ENCODE measurements around the gene BRICD5. TPM values are rescaled to one million over a fixed set of nuclear protein-coding genes. Genes with fewer than 3 reads are reported as not detected.

The BRICD5 gene
- total and polyA plus RNA-seq, 2 of the 13 experiments (the other 11 are each of a cell fraction or from before 2014, with no cell fraction given): 1.6 to 5.8 TPM

DNA sequence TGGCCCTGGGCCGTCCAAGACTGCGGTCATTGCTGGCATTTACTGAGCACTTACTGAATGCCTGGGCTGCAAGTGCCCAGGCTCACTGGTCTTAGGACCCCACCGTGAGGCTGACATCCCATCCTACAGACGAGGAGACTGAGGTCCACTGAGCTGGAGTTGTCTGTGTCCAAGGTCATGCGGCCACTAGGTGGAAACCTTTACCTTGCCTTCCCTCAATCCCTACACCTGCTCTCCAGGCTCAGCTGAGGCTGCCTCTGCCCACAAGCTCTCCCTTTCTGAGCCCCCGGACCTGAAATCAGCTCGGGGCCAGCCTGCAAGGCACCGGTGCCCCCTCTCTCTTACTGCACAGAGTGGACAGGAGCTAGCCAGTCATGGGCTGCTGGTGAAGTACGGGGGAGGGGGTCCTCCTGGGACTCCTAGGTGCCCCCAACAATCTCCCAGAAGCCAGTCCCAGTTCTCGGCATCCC, 15.8 kb downstream of the BRICD5 start (continued):
- TF ChIP-seq PAWR (CRISPR knock-in tag; IDR thresholded peaks at IDR 0.05; ENCODE audit: borderline replicate concordance) (no peak), ZNF652 (CRISPR knock-in tag; IDR thresholded peaks at IDR 0.05; ENCODE audit: borderline replicate concordance, low read depth) (no peak), BRD4 (CRISPR knock-in tag; IDR thresholded peaks at IDR 0.05) (no peak), FOSL2 (CRISPR knock-in tag; IDR thresholded peaks at IDR 0.05) (no peak), ZNF264 (CRISPR knock-in tag; IDR thresholded peaks at IDR 0.05) (no peak), SP2 (CRISPR knock-in tag; IDR thresholded peaks at IDR 0.05) (no peak), ZNF672 (CRISPR knock-in tag; IDR thresholded peaks at IDR 0.05) (no peak), SP4 (CRISPR knock-in tag; IDR thresholded peaks at IDR 0.05) (no peak), ZNF713 (CRISPR knock-in tag; IDR thresholded peaks at IDR 0.05) (no peak), ZNF274 (CRISPR knock-in tag; IDR thresholded peaks at IDR 0.05) (no peak), NONO (IDR thresholded peaks at IDR 0.05) (no peak), NONO (CRISPR knock-in tag; conservative IDR thresholded peaks at IDR 0.05) (peak; percentile 34; the same call in 1 of the 2 replicates), PCBP1 (IDR thresholded peaks at IDR 0.05; ENCODE audit: borderline replicate concordance, low read depth, low read length) (peak; percentile 27; the same call in 1 of the 2 replicates), ZNF724P (CRISPR knock-in tag; IDR thresholded peaks at IDR 0.05; ENCODE audit: borderline replicate concordance) (no peak), SRSF1 (optimal IDR thresholded peaks at IDR 0.05; ENCODE audit: low read depth, low read length) (no peak), NAIF1 (CRISPR knock-in tag; IDR thresholded peaks at IDR 0.05; ENCODE audit: borderline replicate concordance) (no peak), ZSCAN22 (CRISPR knock-in tag; IDR thresholded peaks at IDR 0.05) (no peak), NFIC (IDR thresholded peaks at IDR 0.05; ENCODE audit: low read length) (no peak), MED1 (CRISPR knock-in tag; IDR thresholded peaks at IDR 0.05) (peak; percentile 53; the same call in 1 of the 2 replicates), NCOA2 (CRISPR knock-in tag; IDR thresholded peaks at IDR 0.05) (no peak), GABPA (IDR thresholded peaks at IDR 0.05; ENCODE audit: low read depth, low read length) (no peak), GABPA (CRISPR knock-in tag; IDR thresholded peaks at IDR 0.05; ENCODE audit: low read depth) (no peak), ZNF558 (CRISPR knock-in tag; IDR thresholded peaks at IDR 0.05; ENCODE audit: borderline replicate concordance) (no peak), GTF3A (CRISPR knock-in tag; conservative IDR thresholded peaks at IDR 0.05) (no peak), ZNF256 (CRISPR knock-in tag; conservative IDR thresholded peaks at IDR 0.05) (no peak), ZNF230 (CRISPR knock-in tag; IDR thresholded peaks at IDR 0.05) (no peak), ZNF468 (CRISPR knock-in tag; IDR thresholded peaks at IDR 0.05) (0 out of 2 replicates have a peak, but pooled peaks have one; percentile 46)
- TF ChIP-seq, protein P1, sequence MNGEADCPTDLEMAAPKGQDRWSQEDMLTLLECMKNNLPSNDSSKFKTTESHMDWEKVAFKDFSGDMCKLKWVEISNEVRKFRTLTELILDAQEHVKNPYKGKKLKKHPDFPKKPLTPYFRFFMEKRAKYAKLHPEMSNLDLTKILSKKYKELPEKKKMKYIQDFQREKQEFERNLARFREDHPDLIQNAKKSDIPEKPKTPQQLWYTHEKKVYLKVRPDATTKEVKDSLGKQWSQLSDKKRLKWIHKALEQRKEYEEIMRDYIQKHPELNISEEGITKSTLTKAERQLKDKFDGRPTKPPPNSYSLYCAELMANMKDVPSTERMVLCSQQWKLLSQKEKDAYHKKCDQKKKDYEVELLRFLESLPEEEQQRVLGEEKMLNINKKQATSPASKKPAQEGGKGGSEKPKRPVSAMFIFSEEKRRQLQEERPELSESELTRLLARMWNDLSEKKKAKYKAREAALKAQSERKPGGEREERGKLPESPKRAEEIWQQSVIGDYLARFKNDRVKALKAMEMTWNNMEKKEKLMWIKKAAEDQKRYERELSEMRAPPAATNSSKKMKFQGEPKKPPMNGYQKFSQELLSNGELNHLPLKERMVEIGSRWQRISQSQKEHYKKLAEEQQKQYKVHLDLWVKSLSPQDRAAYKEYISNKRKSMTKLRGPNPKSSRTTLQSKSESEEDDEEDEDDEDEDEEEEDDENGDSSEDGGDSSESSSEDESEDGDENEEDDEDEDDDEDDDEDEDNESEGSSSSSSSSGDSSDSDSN (CRISPR knock-in tag; IDR thresholded peaks at IDR 0.05): no peak
- TF ChIP-seq, protein P2, sequence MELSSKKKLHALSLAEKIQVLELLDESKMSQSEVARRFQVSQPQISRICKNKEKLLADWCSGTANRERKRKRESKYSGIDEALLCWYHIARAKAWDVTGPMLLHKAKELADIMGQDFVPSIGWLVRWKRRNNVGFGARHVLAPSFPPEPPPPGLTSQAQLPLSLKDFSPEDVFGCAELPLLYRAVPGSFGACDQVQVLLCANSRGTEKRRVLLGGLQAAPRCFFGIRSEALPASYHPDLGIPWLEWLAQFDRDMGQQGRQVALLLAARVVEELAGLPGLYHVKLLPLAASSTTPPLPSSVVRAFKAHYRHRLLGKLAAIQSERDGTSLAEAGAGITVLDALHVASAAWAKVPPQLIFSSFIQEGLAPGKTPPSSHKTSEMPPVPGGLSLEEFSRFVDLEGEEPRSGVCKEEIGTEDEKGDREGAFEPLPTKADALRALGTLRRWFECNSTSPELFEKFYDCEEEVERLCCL (CRISPR knock-in tag; IDR thresholded peaks at IDR 0.05; ENCODE audit: borderline replicate concordance): no peak
- TF ChIP-seq, protein P3, sequence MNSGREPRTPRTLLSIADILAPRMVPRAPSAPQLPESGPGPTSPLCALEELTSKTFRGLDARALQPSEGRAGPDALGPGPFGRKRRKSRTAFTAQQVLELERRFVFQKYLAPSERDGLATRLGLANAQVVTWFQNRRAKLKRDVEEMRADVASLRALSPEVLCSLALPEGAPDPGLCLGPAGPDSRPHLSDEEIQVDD (CRISPR knock-in tag; IDR thresholded peaks at IDR 0.05; ENCODE audit: borderline replicate concordance): no peak
